Neural progenitor cell (in vitro differentiated cells): ENCODE measurements around the gene SPRR2D.

Experiments
- CTCF ChIP-seq: fragments of 200-600 bp; sonication (generic); IDR thresholded peaks from 2 replicates; pipeline ENCODE4 v1.5.1; 2017; ENCODE audit warnings: antibody characterized with exemption, mild to moderate bottlenecking
- EZH2 ChIP-seq: fragments of 200-600 bp; sonication (generic); IDR thresholded peaks from 2 replicates; pipeline ENCODE4 v1.6.1; 2017; ENCODE audit warnings: antibody characterized with exemption, mild to moderate bottlenecking, moderate library complexity
- EZH2phosphoT487 ChIP-seq: fragments of 200-600 bp; sonication (generic); IDR thresholded peaks from 2 replicates; pipeline ENCODE4 v1.6.1; 2017; ENCODE audit warnings: antibody characterized with exemption

- TF ChIP-seq CTCF, result no peak
- no peak for TF ChIP-seq EZH2
- TF ChIP-seq EZH2phosphoT487, result no peak
These were observed 8.3 kb upstream of the SPRR2D start for GRCh38 chr1:153049211-153049610.
